NCI-H446 treated with DMSO at 0.1 percent for 48 hours (cell line): ENCODE measurements around the gene QRSL1.
"Not testable (repeated sequence)": the region's sequence is repeated elsewhere in the genome, so short reads cannot be mapped to it uniquely, and the experiment has no call there.

Experiments
- DNase-seq: peaks from one replicate; lab custom pipeline; 2025; lab: John Stamatoyannopoulos, UW

The QRSL1 gene

GRCh38 chr6:106677282-106677681, 47.9 kb downstream of the QRSL1 start:
- DNase-seq: no peak

GRCh38 chr6:106684011-106684410, 54.6 kb downstream of the QRSL1 start:
- DNase-seq: peak; percentile 94

- no peak for DNase-seq
These were observed 56.5 kb downstream of the QRSL1 start for GRCh38 chr6:106685833-106686232.

- no peak for DNase-seq
These were observed 59.0 kb downstream of the QRSL1 start for GRCh38 chr6:106688177-106688951.

- peak; percentile 83 for DNase-seq
These were observed 62.9 kb downstream of the QRSL1 start for GRCh38 chr6:106692112-106692818.

DNA sequence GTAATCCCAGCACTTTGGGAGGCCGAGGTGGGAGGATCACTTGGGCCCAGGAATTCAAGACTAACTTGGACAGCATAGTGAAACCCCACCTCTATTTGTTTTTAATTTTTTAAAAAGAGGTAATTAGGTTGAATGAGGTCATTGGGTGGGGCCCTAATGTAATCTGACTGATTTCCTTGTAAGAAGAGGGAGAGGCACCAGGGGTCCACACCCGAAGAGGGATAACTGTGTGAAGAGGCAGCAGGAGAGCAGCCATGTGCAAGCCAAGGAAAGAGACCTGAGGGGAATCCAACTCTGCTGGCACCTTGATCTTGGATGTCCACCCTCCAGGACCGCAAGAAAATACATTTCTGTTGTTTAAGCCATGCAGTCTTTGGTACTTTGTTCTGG, 63.4 kb downstream of the QRSL1 start:
- DNase-seq: no peak

DNA sequence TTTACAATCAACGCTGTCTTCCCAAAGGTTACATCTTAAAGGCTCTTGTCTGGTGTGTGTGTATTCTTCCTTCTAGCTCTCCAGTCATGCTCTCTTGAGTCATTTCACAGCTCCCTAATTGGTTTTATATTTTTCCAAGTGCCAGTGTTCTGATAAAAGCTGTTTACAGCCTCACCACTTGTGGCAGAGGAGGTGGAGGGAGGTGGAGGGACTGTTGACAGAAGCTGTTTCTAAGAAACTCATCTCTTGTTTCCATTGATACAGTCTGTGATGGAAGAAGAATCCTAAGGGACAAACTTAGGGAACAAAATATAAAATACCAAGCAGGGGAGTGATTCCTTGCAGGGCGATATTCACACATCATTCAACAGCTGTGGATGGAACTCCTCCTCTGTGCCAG, 64.0 kb downstream of the QRSL1 start:
- no peak for DNase-seq

- DNase-seq: no peak
These were observed 65.0 kb downstream of the QRSL1 start for GRCh38 chr6:106694343-106694742.

GRCh38 chr6:106700581-106700980, 71.2 kb downstream of the QRSL1 start:
- DNase-seq: no peak

DNA sequence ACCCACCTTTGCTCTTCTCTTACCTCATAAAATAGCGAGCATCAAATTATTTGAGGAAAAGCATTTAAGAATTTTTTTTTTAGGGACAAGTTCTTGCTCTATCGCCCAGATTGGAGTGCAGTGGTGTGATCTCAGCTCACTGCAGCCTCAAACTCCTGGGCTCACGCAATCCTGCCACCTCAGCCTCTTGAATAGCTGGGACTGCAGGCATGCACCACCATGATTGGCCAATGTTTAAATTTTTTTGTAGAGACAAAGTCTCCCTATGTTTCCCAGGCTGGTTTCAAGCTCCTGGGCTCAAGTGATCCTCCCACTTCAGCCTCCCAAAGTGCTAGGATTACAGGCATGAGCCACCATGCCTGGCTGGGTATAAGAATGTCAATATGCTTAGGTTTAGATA, 71.8 kb downstream of the QRSL1 start:
- not testable (repeated sequence) for DNase-seq

- DNase-seq: no peak
These were observed 72.7 kb downstream of the QRSL1 start for GRCh38 chr6:106702046-106702445.

DNA sequence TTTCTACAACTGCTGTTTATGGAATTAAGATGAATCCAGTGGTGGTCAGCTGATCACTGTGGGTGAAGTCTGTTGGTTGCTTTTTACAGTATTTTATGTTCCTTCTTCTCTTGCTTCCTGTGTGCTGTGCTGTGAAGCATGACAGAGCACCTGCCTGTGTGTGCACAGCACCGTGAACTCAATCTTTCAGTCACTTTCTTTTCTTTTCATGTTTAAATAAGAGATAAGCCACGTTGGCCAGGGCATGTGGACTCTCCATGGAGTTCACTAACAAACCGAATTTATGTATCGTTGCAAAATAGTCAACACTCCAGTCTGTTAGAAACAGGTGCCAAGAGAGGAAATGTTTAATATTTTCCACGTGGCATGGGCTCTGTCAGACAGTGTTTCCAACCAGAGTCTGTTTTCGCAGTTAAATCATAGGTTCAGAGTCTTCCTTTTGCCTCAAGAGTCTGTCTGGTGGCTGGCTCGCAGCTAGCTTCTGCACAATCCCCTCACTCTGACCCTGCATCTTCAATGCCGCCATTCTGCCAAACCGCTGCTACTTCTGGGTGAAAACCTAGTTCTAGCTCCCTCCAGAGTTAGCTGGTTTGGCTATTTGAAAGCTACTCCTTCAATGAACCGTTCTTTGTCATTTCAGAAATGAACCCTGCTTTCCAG, 73.2 kb downstream of the QRSL1 start:
- DNase-seq: no peak

- DNase-seq: no peak
These were observed 74.9 kb downstream of the QRSL1 start for GRCh38 chr6:106704327-106704726.

DNA sequence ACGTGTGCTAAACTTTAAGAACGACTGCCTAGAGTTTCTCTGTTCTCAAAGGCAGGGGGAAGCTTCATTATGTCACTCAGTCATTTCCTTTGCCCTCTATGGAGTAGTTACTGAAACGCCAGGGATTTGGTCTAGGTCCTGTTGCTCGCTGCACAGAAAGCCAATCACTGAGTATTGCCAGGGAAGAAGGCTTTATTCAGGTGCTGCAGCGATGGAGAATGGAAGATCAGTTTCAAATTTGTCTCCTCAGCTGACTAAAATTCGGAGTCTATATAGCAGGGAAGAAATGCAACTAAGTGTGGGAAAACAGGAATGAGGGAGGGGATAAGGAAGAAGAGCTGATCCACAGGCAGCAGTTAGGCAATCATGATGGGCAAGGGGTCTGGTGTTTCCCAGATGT, 75.8 kb downstream of the QRSL1 start:
- DNase-seq: no peak

- no peak for DNase-seq
These were observed 81.2 kb downstream of the QRSL1 start for GRCh38 chr6:106710580-106710979.

- DNase-seq: no peak
These were observed 84.9 kb downstream of the QRSL1 start for GRCh38 chr6:106714281-106714680.

- no peak for DNase-seq
These were observed 86.5 kb downstream of the QRSL1 start for GRCh38 chr6:106715922-106716321.

GRCh38 chr6:106716966-106717365, 87.6 kb downstream of the QRSL1 start:
- no peak for DNase-seq
